HG03520 (cell line): ENCODE measurements around the gene TYMP.

Experiments
- ATAC-seq: cut with Tn5 transposase; IDR thresholded peaks from one replicate; pipeline ENCODE4 v1.9.1; 2021; ENCODE audit warnings: mild to moderate bottlenecking, moderate library complexity; ENCODE audit not compliant: unreplicated experiment

The TYMP gene

GRCh38 chr22:50485221-50486131 is 44.3 kb downstream of the TYMP start:
- no peak for ATAC-seq

- no peak for ATAC-seq
Observed at GRCh38 chr22:50483977-50484853, 45.6 kb downstream of the TYMP start.

- no peak for ATAC-seq
Observed at GRCh38 chr22:50483556-50483955, 46.3 kb downstream of the TYMP start.

- no peak for ATAC-seq
Observed at GRCh38 chr22:50483106-50483505, 46.7 kb downstream of the TYMP start.

GRCh38 chr22:50482107-50483074 is 47.4 kb downstream of the TYMP start:
- ATAC-seq: no peak

- ATAC-seq: no peak
Observed at GRCh38 chr22:50481440-50482106, 48.2 kb downstream of the TYMP start, which contains the start of gene ADM2. ADM2 (plus strand) TSS chr22:50481543; CDS start chr22:50481848, 305 bp downstream.

- no peak for ATAC-seq
Observed at GRCh38 chr22:50481045-50481439, 48.8 kb downstream of the TYMP start.

- ATAC-seq: no peak
Observed at GRCh38 chr22:50479721-50480120, 50.1 kb downstream of the TYMP start.

GRCh38 chr22:50477923-50478322 is 51.9 kb downstream of the TYMP start:
- ATAC-seq: no peak

- ATAC-seq: no peak
Observed at GRCh38 chr22:50476868-50477267, 52.9 kb downstream of the TYMP start.
